ENCODE data around the gene EXOC3L1. TPM values are rescaled to one million over a fixed set of nuclear protein-coding genes. Genes with fewer than 3 reads are reported as not detected.

The EXOC3L1 gene
- total and polyA plus RNA-seq, 2 of the 4 experiments (the other 2 are of a cell fraction), result not detected

GRCh38 chr16:67198238-67198734 is 8.3 kb upstream of the EXOC3L1 start:
- dilution Hi-C loops (cut with HindIII; ENCODE audit: low sequenced_read_pairs, unreplicated experiment) (no loop called here), in situ Hi-C loops (cut with MboI; ENCODE audit: low sequenced_read_pairs) (no loop called here), intact Hi-C loops (cut with micrococcal nuclease) (no loop called here)
- ATAC-seq (ENCODE audit: low read depth) (peak; percentile 64), DNase-seq (peak; percentile 29)
- no peaks in the 10 kb centered on the region for H3K9me3 ChIP-seq (ENCODE audit: control insufficient read depth, insufficient read depth, low read length)
- no peak overlapping the region for H3K56ac ChIP-seq (ENCODE audit: extremely low read depth, insufficient read depth, low read length)
- POLR2A ChIA-PET (ENCODE audit: unreplicated experiment), result interaction anchor here (0.9 kb wide), 1 partner anchor 28 kb away, joined by 5 read pairs; the partner anchor contains the start of gene TMEM208
- no peak overlapping the region for H3K4ac ChIP-seq (ENCODE audit: low read depth, low read length)
- no peaks in the 10 kb centered on the region for H3K27me3 ChIP-seq (ENCODE audit: control insufficient read depth, insufficient read depth, low read length)
- no peak overlapping the region for H2BK15ac ChIP-seq (ENCODE audit: low read depth, low read length)
- no peak overlapping the region for H3K14ac ChIP-seq (replicated peaks; ENCODE audit: low read depth, low read length)
- H3K18ac ChIP-seq (ENCODE audit: low read depth, low read length), result no peak overlapping the region
- no peak overlapping the region for H3K27ac ChIP-seq (ENCODE audit: insufficient read depth, low read length)
- no peak overlapping the region for H2BK120ac ChIP-seq (ENCODE audit: low read depth, low read length)
- 77% methylated on average over 4 of the region's 12 CpGs; no CpG with 5 or more reads in 1 of the 2 experiments for WGBS, 2 experiments (ENCODE audit: extremely low coverage in 2 of 2, insufficient read length in 1 of 2)
- TSS peak; percentile 77 for BruUV-seq (replicated peaks)
- H2BK20ac ChIP-seq (ENCODE audit: low read depth, low read length), result no peak overlapping the region
- CTCF ChIA-PET, result interaction anchor here (1.1 kb wide), 1 partner anchor 13 kb away, joined by 3 read pairs; no protein-coding TSS in a partner anchor
- H4K91ac ChIP-seq (ENCODE audit: insufficient read depth, low read depth, low read length), result no peak overlapping the region
- H3K4me2 ChIP-seq (ENCODE audit: low read depth, low read length), result no peak overlapping the region
- H4K20me1 ChIP-seq (ENCODE audit: insufficient read depth, low read length), result peaks cover 21% of the 10 kb centered on the region
- no peak overlapping the region for H3K4me3 ChIP-seq (ENCODE audit: insufficient read depth, low read depth, low read length)
- no peak overlapping the region for H2AFZ ChIP-seq (replicated peaks; ENCODE audit: low read length, poor library complexity)
- no peak overlapping the region for H2BK5ac ChIP-seq (ENCODE audit: low read depth, low read length, poor library complexity, severe bottlenecking)
- H3K4me1 ChIP-seq (ENCODE audit: control insufficient read depth, insufficient read depth, low read length), result peaks cover 2% of the 10 kb centered on the region; the same call in 1 of the 2 replicates
- peaks cover 69% of the 10 kb centered on the region for H3K36me3 ChIP-seq (ENCODE audit: control insufficient read depth, insufficient read depth, low read length)
- no peak overlapping the region for H2AK5ac ChIP-seq (ENCODE audit: low read depth, low read length)
- H2AK9ac ChIP-seq (replicated peaks; ENCODE audit: low read depth, low read length, poor library complexity), result peak overlapping the region; percentile 70
- peaks cover 4% of the 10 kb centered on the region; the same call in 1 of the 2 replicates for H3K9me1 ChIP-seq (ENCODE audit: insufficient read depth, low read length)
- peaks cover 16 to 36% of the 10 kb centered on the region in 2 experiments for H3K79me1 ChIP-seq (ENCODE audit: low read depth in 1 of 2, low read length in 2 of 2)
- no peak overlapping the region for H3K23ac ChIP-seq (ENCODE audit: low read depth, low read length)
- H4K8ac ChIP-seq (ENCODE audit: low read depth in 2 of 2, low read length in 2 of 2), result no peak overlapping the region
- TF ChIP-seq CTCF (conservative IDR thresholded peaks at IDR 0.05; ENCODE audit: low read depth, low read length) (peak; percentile 77), SMC3 (IDR thresholded peaks at IDR 0.05; ENCODE audit: low read depth, low read length) (peak; percentile 45), RAD21 (IDR thresholded peaks at IDR 0.05; ENCODE audit: low read length) (peak; percentile 50), USF2 (IDR thresholded peaks at IDR 0.05; ENCODE audit: low read depth, low read length) (no peak)
- no peak overlapping the region for H3K9ac ChIP-seq (ENCODE audit: low read depth, low read length)
- H4K5ac ChIP-seq (ENCODE audit: low read depth, low read length), result no peak overlapping the region
